OCI-LY3 (cell line): ENCODE measurements around the gene NCAPG2.

ENCODE experiments used
- CTCF ChIP-seq: fragments of 200-600, 300-600 bp; sonication (generic); IDR thresholded peaks from 2 replicates; pipeline ENCODE4 v1.5.1; 2014; ENCODE audit warnings: antibody characterized with exemption, low read length, low read depth
- EZH2phosphoT487 ChIP-seq: fragments of 200-600 bp; shearing (Covaris generic); IDR thresholded peaks from 2 replicates; pipeline ENCODE4 v1.6.1; 2018; ENCODE audit warnings: antibody characterized with exemption, mixed run types, low read depth

GRCh38 chr7:158751199-158751598 is 46.6 kb upstream of the NCAPG2 start:
- TF ChIP-seq CTCF: no peak
- no peak for TF ChIP-seq EZH2phosphoT487
